Fibroblast of skin of left biceps (primary cell): Measurements from ENCODE around the gene KRT39.
A peak's percentile ranks its signal among the peaks of the same experiment; 100 is the strongest.
"Not testable (repeated sequence)": the region's sequence is repeated elsewhere in the genome, so short reads cannot be mapped to it uniquely, and the experiment has no call there.

Source experiments
- DNase-seq, 2 experiments: peaks; one replicate each; pipeline ENCODE4 v3.0.0-alpha.2; 2013; ENCODE audit warnings: low read depth in 2 of 2

Gene KRT39

GRCh38 chr17:40940266-40940665 lies 26.5 kb downstream of the KRT39 start:
- DNase-seq, result no peak

- DNase-seq, result peak in 1 of 2 experiments; percentile 2
Observed at GRCh38 chr17:40938981-40939380, 27.8 kb downstream of the KRT39 start.

GRCh38 chr17:40937384-40937819 lies 29.3 kb downstream of the KRT39 start, which contains the start of gene KRT23:
TSS of gene KRT23 (minus strand) at chr17:40937646. CDS start at chr17:40936603, 1,043 bp downstream.
- no peak for DNase-seq

DNA sequence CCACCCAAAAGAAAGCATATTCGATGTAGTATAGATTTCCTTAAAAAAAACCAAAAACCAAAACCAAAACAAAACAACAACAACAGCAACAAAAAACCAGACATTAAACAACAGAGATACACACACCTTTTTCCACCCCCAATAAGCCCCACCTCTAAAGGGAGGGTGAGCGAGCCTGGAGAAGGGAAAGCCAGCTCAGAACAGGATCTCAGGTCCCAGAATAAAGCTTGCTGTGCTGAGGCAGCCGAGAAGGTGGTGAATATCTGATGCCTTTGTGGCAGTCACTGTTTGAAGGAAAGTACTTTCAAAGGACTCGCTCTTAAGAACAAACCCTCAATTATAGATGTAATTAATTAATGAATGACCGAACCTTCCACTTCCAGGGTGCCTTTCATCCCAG lies 29.8 kb downstream of the KRT39 start:
- no peak for DNase-seq

DNA sequence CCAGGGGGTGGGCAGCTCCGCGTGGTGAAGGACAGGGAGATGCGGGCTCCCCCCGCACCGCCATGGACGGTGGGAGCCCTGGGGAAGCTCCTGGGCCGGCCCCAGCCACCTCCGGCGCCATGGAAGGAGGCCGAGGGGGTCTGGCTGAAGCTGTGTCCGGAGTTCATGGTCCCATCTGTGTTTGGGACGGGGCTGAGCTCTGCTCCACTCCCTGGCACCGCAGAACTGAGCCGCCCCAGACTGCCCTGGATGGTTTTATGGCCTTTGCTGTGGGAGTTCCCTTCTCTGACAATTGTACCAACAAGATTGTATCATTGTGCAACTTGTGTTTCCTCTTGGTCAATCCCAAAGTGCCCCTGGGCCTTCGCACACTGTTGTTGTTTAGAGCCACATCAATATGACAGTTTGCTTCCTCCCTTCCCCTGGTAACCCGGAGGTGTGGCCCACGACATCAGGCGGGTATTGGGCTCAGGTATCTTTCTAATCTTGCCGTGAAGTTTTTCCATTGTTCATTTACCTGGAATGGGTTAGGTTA lies 30.2 kb downstream of the KRT39 start:
- no peak for DNase-seq

- DNase-seq, result no peak
Observed at GRCh38 chr17:40935624-40936023, 31.1 kb downstream of the KRT39 start.

- DNase-seq, result no peak
Observed at GRCh38 chr17:40932608-40933007, 34.1 kb downstream of the KRT39 start.

GRCh38 chr17:40931311-40931710 lies 35.4 kb downstream of the KRT39 start:
- no peak for DNase-seq

DNA sequence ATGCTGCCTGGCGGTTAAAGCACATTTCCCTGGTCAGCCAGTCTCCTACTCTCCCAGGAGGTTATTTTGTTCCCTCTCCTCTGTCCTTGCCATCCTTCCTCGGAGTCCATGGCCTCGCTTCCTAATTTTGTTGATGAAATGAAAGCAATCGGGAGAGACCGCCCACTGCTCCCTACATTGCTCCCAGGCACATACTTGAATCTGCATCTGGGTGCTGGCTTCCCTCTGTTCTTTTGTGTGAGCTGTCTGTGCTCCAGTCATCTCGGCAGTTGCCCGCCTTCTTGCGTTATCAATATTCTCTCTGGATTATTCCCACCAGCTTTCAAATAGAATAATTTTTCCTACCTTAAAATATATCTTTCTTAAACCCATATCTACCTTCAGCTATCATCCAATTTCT lies 40.4 kb downstream of the KRT39 start:
- no peak for DNase-seq

GRCh38 chr17:40922239-40922638 lies 44.5 kb downstream of the KRT39 start:
- no peak for DNase-seq

GRCh38 chr17:40921026-40921425 lies 45.7 kb downstream of the KRT39 start:
- no peak for DNase-seq

- not testable (repeated sequence) for DNase-seq
Observed at GRCh38 chr17:40917116-40917515, 49.6 kb downstream of the KRT39 start.

GRCh38 chr17:40916366-40916765 lies 50.4 kb downstream of the KRT39 start:
- no peak for DNase-seq

GRCh38 chr17:40915721-40916256 lies 51.0 kb downstream of the KRT39 start:
- DNase-seq, result peak in 1 of 2 experiments; percentile 31

GRCh38 chr17:40915199-40915661 lies 51.5 kb downstream of the KRT39 start:
- peak; percentile 85 to 86 for DNase-seq

- no peak for DNase-seq
Observed at GRCh38 chr17:40914075-40914855, 52.5 kb downstream of the KRT39 start.

DNA sequence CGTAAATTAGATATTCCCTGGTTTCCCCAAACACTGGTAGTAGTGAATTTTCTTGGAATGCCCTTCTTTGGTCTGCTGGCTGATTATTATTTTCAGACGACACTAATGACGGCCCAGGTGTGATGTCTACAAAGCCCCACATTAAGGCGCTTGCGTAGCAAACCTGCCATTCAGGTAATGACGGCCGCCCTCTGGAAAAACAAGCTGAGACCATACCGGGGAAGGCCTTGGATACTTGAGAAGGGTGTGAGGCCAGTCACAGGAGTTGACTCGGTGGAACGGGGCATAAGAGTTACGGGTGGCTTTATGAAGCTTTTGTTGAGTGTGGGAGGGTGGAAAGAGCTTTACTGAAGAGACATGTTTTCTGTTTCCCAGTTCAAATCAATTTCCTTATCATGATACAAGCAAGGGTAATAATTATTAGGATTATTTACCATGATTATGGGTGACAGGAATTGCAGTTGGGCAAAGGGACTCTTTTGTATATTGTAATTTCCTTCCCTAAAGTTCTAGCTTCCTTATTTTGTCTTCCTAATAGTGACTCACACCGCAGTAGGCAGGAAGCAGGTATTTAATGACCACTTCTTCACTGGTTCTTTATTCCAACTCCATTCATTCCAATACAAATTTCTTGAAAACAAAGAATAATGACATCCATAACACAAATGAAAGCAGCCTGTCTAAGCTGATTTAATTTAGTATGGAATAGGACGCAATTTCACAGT lies 54.1 kb downstream of the KRT39 start:
- no peak for DNase-seq

DNA sequence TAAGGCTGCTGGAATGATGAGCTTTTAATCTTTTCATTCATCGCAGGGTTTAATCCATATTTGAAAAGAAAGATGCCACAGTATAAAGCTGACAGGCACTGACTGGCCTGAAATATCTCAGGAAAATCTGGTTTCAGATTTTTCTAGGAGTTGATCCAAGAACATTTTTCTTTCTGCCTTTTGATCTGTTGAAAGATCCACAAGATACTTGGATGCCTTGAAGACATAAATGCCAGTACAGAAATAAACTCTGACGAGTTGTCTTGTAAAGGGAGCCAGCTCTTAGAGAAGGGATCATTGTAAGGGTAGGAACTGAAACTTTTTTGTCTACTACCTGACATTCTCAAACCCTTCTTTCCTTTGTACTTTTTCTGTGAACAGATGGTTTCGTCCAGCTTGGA lies 56.3 kb downstream of the KRT39 start:
- DNase-seq, result peak; percentile 73 to 79

DNA sequence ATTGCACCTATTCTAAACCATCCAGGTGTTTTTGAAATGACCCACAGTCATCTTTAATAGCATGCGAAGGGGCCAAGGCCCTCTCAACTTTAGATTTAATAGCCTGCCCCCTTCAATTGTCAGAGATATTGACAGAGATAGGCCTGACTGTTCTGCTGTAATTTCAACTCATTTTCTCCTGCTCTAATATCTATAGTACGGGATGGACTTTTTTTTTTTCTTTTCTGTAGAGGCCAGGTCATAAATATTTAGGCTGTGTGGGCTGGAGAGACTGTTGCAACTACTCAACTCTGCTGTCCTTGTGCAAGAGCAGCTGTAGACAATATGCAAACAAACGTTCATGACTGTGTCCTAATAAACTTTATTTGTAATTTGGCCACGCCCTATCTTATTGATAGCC lies 57.0 kb downstream of the KRT39 start:
- peak in 1 of 2 experiments; percentile 38 for DNase-seq

- peak; percentile 94 to 95 for DNase-seq
Observed at GRCh38 chr17:40909351-40909750, 57.4 kb downstream of the KRT39 start.
